Activated CD4-positive, alpha-beta T cell treated with anti-CD3 and anti-CD28 coated beads for 24 hours (primary cell): ENCODE data around the gene TSPAN17.

Experiments used
- DNase-seq, 2 donors: peaks; one replicate each; pipeline ENCODE4 v3.0.0-alpha.2; 2020; ENCODE audit warnings: low read depth in 2 of 2

TSPAN17 gene

DNA sequence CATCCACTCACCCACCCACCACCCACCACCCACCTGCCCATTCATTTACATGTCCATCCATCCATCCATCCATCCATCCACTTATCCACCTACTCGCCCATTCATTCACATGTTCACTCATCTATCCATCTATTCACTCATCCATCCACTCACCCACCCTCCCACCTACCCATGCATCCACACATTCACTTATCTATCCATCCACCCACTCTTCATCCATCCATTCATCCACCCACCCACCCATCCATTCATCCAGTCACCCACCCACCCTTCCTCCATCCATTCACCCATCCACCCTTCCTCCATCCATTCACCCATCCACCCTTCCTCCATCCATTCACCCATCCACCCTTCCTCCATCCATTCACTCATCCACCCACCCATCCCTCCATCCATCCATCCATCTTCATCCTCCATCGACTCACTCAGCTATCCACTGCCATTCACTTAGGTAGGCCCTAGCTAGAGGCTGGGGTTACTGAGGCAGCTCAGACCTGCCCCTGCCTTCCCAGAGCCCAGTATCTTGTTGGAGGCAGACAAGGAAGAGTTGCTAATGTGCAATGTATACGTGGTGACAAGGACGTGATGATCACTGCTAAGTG, 12.7 kb downstream of the TSPAN17 start:
- DNase-seq = no peak

DNA sequence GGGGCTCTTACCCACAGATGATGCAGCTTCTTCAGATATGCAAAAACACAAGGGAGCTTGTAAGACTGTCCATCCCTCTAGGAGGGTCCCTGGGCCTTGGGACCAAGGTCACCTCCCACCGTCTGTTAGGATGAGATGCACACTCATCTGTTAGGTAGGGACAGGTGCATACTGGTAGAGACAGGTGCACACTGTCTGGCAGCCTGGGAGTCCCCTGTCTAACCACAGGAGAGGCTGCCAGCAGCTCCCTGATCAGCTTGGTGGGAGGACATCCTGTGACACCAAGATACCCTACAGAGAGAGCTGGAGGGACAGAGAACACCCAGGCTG, 13.2 kb downstream of the TSPAN17 start:
- no peak for DNase-seq

- peak; percentile 71 to 76 for DNase-seq
Observed at GRCh38 chr5:176660860-176661641, 13.8 kb downstream of the TSPAN17 start.

GRCh38 chr5:176661676-176662075, 14.4 kb downstream of the TSPAN17 start:
- no peak for DNase-seq

GRCh38 chr5:176662371-176663333, 15.4 kb downstream of the TSPAN17 start:
- DNase-seq = no peak

- DNase-seq = no peak
Observed at GRCh38 chr5:176663566-176663965, 16.3 kb downstream of the TSPAN17 start.

DNA sequence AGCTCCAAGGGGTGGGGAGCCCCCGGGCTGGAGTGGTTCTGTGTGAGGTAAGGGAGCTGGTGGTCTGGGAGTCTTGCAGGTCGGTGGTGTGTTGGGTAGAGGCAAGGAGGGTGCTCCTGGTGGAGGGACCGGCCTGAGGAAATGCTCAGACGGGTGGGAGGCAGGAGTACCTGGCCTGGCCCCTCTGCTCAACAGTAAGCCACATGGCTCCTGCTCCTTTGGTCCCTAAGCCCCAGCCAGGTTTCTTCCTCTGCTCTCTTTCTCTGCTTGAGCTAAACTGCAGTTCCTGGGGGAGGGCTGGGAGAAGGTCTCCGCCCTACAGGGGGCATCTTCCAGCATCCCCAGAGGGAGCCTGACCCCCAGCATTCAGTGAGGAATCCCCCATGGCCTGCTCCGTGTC, 17.2 kb downstream of the TSPAN17 start:
- no peak for DNase-seq

DNA sequence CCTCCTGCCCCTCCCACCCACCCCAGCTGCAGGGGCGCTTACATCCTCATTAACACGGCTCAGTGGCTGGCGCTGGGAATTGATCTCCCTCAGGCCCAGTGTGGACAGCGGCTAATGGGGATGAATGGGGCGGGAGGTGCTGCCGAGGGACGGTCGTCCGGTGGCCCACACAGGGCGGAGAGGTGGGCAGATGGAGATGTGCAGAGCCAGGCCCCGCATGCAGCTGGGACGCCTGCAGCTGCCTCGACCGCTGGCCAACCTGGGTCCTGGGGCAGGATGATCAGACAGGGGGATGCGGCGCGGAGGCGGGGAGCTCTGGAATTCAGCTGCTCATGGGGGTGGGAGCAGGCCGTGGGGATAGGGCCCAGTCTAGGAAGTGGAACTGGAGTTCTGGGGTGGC, 17.6 kb downstream of the TSPAN17 start:
- no peak for DNase-seq

DNA sequence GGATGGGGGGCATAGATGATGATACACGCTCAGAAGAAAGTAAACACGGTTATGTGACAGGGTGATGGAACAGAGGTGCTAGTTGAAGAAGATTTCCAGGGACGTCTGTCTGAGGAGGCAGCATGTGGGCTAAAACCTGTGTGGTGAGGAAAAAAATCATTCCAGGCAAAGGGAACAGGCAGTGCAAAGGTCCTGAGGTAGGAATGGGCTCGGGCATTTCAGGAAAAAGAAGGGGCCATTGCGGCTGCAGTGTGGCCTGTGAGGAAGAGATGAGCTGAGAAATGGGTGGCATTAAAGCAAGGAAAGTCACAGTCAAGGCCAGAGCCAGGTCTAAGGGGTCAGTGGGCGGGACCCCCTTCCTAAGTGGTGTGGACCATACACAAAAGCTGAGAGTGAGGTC, 18.2 kb downstream of the TSPAN17 start:
- DNase-seq = no peak

- no peak for DNase-seq
Observed at GRCh38 chr5:176667637-176668036, 20.4 kb downstream of the TSPAN17 start.

DNA sequence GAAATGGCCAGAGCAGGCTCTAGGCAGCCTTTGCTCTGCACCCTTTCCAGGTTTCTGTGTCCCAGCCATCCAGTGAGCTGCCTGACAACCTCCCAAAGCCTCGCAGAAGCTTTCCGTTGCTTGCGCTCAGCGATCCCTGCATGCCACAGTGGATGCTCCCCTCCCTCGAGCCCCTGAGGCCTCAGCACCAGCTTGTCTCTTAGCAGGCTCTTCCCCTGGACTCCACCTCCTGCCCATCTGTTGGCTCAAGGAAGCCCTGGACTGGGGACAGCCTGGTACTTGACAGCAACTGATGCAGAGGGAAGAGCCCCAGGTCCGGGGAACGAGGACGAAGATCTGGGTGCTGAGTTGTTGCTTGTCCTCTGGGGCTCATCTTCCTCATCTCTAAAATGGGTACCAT, 23.2 kb downstream of the TSPAN17 start:
- DNase-seq = no peak

DNA sequence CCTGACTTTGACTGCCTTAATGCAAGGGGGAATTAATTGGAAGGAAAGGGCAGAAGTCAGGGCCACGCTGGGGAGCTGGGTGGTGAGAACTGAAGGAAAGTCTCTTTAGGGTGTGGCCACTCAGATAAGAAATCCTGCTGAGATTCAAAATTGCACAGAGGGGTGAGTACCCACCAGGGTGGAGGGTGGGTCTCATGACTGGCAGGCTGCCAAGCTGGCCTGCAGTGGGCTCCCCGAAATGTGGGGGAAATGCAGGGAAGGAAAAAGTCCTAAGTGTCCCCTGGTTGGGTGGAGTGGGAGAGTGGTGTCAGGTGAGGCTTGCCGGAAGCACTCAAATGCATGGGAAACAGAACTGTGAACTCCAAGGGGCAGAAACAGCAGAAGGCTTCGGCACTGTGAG, 24.1 kb downstream of the TSPAN17 start:
- no peak for DNase-seq

DNA sequence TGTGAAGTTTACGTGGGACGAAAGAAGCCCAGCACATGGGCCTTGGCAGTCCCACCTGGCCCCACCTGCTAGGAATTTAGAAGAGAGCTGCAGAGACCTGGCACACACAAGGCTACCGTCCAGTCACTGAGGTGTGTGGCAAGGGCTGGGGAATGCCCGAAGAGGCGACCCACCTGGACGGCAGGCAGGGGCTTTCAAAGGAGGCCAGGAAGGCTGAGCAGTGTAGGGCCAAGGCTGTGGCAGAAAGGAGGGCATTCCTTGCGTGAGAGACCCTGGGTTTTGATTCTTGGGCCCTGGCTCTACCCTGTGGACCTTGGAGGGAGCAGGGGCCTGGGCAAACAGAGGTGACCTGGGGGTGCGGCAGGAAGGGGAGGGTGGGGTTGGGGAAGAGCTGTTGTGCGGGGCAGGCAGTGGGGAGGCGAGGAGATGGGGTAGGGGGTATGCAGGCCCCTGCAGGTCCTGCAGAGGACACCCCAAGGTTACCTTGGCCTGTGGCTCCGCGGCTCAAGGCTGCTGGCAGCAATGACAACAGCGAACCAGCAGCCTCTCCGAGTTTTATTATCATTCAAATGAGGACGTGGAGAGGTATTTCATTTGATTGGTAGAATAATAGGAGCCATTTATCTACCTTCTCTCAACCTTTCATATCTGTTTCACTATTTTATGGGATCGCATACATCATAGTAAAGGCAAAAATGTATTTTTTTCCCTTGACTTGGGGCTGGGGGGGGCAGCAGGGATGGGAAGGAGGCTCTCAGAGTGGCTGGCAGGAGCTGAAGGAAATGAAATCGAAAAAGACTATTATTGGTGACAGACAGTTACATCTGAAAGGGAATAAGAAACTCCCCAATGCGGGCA, 24.8 kb downstream of the TSPAN17 start:
- DNase-seq = no peak

DNA sequence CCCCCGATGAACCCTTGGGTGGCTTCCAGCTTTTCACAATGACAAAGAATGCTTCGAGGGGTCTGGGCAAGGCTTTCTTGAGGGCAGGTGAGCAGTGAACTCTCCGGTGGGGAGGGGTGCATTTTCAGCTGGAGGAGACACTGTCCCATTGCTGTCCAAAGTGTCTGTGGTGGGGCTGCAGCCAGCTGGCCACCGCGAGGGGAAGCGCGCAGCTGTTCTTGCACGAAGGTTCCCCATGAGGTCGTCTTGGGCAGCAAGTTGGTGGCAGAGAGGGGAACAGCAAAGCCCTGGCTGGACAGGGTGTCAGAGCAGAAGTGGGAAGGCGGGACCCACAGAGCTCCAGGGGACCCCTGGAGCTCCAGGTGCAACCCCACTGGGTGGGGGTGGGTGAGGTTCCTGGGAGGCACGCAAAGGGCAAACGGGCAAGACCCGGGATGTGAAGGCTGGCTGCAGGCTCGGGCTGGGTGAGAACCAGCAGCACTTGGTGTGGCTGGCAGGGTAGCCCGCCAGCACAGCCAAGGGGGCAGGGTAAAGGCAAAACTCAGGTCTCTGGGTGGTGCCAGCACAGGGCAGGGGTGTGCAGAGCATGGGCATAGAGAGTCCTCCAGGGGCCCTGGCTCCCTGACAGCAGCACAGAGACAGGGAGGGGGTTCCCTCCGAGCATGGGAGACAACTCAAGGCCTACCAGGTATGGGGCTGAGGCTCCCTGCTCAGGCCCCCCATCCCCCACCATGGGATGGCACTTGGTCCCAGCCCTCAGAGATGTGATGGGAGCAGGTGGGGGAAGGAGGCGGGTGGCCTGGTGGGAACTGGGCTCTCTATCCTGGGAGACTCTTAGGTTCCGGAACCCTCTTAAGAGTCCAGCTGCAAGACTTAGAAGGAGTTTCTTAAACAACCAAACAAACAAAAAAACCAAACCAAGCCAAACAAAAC, 26.6 kb downstream of the TSPAN17 start:
- DNase-seq = no peak

DNA sequence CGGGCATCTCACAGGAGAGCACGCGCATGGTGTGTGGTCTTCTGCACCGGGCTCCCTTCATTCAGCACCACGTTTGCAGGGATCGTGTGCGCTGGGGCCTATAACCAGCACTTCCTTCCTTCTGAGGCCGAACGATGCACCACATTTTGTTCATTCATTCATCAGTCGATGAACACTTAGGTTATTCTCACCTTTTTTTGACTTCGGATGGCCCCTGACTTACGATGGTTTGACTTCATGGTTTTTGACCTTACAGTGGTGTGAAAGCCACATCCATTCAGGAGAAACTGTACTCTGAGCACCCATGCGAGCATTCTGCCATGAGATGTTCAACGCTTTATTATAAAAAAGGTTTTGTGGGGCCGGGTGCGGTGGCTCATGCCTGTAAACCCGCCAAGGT, 27.5 kb downstream of the TSPAN17 start:
- no peak for DNase-seq

DNA sequence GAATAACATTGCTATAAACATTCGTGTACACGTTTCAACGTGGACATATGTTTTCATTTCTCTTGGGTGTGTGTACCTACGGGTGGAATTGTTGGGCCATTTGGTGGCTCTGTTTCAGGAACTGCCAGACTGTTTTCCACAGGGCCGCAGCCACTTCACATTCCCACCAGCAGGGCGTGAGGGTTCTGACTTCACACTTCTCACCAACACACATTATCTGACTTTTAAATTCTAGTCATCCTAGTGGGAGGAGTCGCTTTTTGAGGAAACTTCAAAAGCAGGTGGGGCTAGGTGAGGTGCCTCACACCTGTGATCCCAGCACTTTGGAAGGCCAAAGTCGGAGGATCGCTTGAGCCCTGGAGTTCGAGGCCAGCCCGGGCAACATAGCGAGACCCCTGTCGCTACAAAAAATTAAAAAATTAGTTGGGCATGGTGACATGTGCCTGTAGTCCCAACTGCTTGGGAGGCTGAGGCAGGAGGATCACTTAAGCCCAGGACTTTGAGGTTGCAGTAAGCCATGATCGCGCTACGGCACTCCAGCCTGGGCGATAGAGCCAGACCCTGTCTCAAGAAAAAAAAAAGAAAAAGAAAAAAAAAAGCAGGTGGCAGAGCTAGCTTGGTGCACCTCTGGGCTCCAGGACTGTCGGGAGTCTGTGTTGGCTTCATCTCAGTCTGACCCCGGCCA, 28.5 kb downstream of the TSPAN17 start:
- no peak for DNase-seq

- DNase-seq = no peak
Observed at GRCh38 chr5:176676361-176676824, 29.1 kb downstream of the TSPAN17 start.

GRCh38 chr5:176677209-176677939, 30.1 kb downstream of the TSPAN17 start:
- DNase-seq = no peak

DNA sequence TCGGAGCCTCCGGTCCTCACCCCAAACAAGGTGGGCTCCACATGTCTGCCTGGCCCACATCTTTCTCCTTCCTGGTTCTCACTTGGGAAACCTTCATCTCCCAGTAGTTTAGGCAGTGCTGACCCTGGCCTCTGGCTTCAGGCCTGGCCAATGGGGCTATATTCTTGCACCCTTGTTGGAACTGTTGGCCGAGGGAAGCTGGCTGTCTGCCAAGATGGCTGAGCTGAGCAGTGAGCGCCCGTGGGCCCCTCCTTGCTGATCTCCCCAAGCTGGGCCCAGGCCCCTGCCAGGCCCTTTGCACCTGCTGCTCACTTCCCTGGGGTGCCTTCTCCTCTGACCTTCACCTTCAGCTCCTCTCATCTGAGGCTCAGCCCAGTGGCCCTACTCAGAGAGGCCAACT, 31.3 kb downstream of the TSPAN17 start:
- DNase-seq = no peak
